NCI-H1417 (cell line): ENCODE results near the gene AQP5.

ENCODE experiments used
- DNase-seq, 3 experiments: peaks; one replicate each; lab custom pipeline; 2025; lab: John Stamatoyannopoulos, UW

The AQP5 gene

GRCh38 chr12:49964849-49965624, 3.4 kb downstream of the AQP5 start:
- DNase-seq = no peak

GRCh38 chr12:49965836-49966235, 4.2 kb downstream of the AQP5 start:
- peak in 1 of 3 experiments; percentile 26 for DNase-seq

- no peak for DNase-seq
These were observed 4.9 kb downstream of the AQP5 start for GRCh38 chr12:49966511-49967041.

- DNase-seq = peak; percentile 82 to 87 (median 86)
These were observed 5.5 kb downstream of the AQP5 start for GRCh38 chr12:49967042-49967776.

- DNase-seq = no peak
These were observed 6.1 kb downstream of the AQP5 start for GRCh38 chr12:49967777-49968250.

- DNase-seq = no peak
These were observed 6.8 kb downstream of the AQP5 start for GRCh38 chr12:49968471-49968870.

- DNase-seq = no peak
These were observed 7.4 kb downstream of the AQP5 start for GRCh38 chr12:49969027-49969426.

- DNase-seq = no peak
These were observed 8.2 kb downstream of the AQP5 start for GRCh38 chr12:49969651-49970429.

- no peak for DNase-seq
These were observed 9.0 kb downstream of the AQP5 start for GRCh38 chr12:49970658-49971057.

GRCh38 chr12:49971141-49971540, 9.5 kb downstream of the AQP5 start:
- DNase-seq = no peak

- no peak for DNase-seq
These were observed 10.5 kb downstream of the AQP5 start for GRCh38 chr12:49972129-49972528.

GRCh38 chr12:49972641-49973360, 11.1 kb downstream of the AQP5 start, which contains the start of gene AQP6:
Gene AQP6, plus strand, starts transcription at chr12:49972947. Its CDS starts 227 bp downstream, at chr12:49973174.
- no peak for DNase-seq

GRCh38 chr12:49973361-49973830, 11.7 kb downstream of the AQP5 start:
- no peak for DNase-seq

- no peak for DNase-seq
These were observed 12.6 kb downstream of the AQP5 start for GRCh38 chr12:49974231-49974675.

GRCh38 chr12:49974677-49975317, 13.1 kb downstream of the AQP5 start:
- DNase-seq = no peak

GRCh38 chr12:49975318-49975761, 13.7 kb downstream of the AQP5 start:
- DNase-seq = no peak

- DNase-seq = no peak
These were observed 14.9 kb downstream of the AQP5 start for GRCh38 chr12:49976557-49976956.

GRCh38 chr12:49978125-49978524, 16.5 kb downstream of the AQP5 start:
- no peak for DNase-seq

GRCh38 chr12:49979016-49979586, 17.4 kb downstream of the AQP5 start:
- DNase-seq = no peak

GRCh38 chr12:49979791-49980190, 18.1 kb downstream of the AQP5 start:
- DNase-seq = no peak
